ENCODE data around the gene GTSE1. TPM values are rescaled to one million over a fixed set of nuclear protein-coding genes. Genes with fewer than 3 reads are reported as not detected.

GTSE1 gene
- total RNA-seq, 2 experiments from 2014 or later: 39.4 to 41.4 TPM

DNA sequence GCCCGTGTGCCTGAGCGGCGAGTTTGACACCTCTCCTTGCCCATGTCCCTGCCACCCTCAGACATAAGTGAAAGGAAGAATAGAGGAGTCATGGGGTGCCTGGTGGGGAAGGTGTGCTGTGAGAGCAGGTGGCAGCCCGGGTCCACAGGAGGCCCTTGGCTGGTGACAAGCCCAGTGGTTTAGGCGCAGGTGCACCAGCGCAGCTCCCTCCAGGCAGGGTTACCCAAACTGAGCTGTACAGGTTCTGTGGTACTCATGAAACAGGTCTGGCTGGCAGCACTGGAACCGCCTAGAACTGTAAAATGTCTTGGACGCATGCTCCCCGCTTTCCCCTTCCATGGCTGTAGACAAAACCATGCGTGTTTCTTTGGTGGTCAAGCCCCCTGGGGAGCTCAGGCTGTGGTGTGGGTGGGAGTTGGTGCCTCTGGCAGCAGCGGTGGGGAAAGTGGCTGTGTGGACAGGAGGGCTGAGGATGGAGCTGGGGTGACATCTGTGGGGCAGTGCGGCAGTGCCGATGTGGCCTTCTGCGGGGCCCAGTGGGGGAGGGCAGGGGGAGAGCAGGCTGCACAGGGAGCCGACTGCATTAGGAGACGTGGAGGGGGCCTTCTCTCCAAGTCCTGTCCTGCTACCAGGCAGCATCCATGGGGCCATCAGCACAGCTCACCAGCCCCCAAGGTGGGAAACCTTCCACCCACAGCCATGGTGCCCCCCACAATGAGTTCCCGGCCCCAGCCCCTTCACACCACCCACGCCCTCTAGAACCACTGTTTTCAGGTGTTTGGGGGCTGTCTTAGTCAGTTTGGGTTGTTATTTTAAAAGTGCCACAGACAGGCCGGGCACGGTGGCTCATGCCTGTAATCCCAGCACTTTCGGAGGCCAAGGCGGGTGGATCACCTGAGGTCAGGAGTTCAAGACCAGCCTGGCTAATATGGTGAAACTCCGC lies 5.6 kb upstream of the GTSE1 start:
- DNase-seq: no peak
- ChIA-PET CTCF (interaction anchor here (1.2 kb wide), 1 partner anchor 21 kb away, joined by 3 read pairs; no protein-coding TSS in a partner anchor), POLR2A (no interaction called here)
- H3K4me3 Mint-ChIP-seq: no peak overlapping the region
- intact Hi-C loops (cut with micrococcal nuclease): no loop called here
- peaks cover 27% of the 10 kb centered on the region for H3K4me1 Mint-ChIP-seq (ENCODE audit: low read depth)
- no peak overlapping the region for H3K27ac Mint-ChIP-seq
- H3K9me3 Mint-ChIP-seq: no peaks in the 10 kb centered on the region
- ATAC-seq: no peak
- H3K27me3 Mint-ChIP-seq: no peaks in the 10 kb centered on the region
- TF ChIP-seq, protein P1, sequence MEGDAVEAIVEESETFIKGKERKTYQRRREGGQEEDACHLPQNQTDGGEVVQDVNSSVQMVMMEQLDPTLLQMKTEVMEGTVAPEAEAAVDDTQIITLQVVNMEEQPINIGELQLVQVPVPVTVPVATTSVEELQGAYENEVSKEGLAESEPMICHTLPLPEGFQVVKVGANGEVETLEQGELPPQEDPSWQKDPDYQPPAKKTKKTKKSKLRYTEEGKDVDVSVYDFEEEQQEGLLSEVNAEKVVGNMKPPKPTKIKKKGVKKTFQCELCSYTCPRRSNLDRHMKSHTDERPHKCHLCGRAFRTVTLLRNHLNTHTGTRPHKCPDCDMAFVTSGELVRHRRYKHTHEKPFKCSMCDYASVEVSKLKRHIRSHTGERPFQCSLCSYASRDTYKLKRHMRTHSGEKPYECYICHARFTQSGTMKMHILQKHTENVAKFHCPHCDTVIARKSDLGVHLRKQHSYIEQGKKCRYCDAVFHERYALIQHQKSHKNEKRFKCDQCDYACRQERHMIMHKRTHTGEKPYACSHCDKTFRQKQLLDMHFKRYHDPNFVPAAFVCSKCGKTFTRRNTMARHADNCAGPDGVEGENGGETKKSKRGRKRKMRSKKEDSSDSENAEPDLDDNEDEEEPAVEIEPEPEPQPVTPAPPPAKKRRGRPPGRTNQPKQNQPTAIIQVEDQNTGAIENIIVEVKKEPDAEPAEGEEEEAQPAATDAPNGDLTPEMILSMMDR (IDR thresholded peaks at IDR 0.05): no peak
- H3K36me3 Mint-ChIP-seq (ENCODE audit: low read depth): peaks cover 6% of the 10 kb centered on the region

DNA sequence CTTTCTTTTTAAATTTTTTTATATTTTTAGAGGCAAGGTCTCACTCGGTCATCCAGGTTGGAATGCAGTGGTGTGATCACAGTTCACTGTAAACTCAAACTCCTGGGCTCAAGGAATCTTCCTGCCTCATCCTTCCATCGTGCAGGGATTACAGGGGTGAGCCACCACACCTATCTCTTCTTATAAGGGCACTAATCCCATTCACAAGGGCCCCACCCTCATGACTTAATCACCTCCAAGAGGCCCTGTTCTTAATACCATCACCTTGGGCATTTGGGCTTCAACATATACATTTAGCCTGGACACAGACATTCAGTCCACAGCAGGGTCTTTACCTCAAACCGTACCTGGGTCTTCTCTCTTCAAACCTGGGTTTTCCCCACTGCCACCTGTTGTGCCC lies 4.5 kb upstream of the GTSE1 start:
- TF ChIP-seq, protein P1 (IDR thresholded peaks at IDR 0.05): no peak

DNA sequence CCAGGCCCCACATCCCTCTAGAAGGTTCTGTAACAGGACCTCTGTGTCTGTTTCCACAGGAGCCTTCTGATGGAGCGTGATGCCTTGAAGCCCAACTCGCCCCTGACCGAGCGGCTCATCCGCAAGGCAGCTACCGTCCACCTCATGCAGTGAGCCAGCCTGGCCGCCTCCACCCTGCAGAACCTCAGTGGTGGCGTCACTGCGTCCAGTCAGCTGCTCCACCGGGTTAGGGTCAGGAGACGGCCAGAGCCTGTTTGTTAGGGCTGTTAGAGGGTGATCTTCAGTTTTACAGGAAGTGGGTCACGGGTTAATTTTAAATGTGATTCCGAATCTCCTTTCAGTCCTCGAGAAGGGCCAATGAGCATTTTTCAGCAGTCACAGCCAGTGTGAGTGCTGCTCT lies 3.9 kb upstream of the GTSE1 start:
- ChIA-PET CTCF (no interaction called here), POLR2A (no interaction called here)
- no peaks in the 10 kb centered on the region for H3K9me3 Mint-ChIP-seq
- no peak overlapping the region for H3K27ac Mint-ChIP-seq
- no peak for DNase-seq
- TF ChIP-seq, protein P1 (IDR thresholded peaks at IDR 0.05): no peak
- H3K36me3 Mint-ChIP-seq (ENCODE audit: low read depth): peaks cover 11% of the 10 kb centered on the region
- peaks cover 26% of the 10 kb centered on the region for H3K4me1 Mint-ChIP-seq (ENCODE audit: low read depth)
- intact Hi-C loops (cut with micrococcal nuclease): no loop called here
- ATAC-seq: no peak
- H3K27me3 Mint-ChIP-seq: no peaks in the 10 kb centered on the region
- H3K4me3 Mint-ChIP-seq: no peak overlapping the region

More for the DNA sequence above, 4.5 kb upstream of the GTSE1 start:
- no peaks in the 10 kb centered on the region for H3K9me3 Mint-ChIP-seq
- intact Hi-C loops (cut with micrococcal nuclease): no loop called here
- ChIA-PET POLR2A (no interaction called here), CTCF (no interaction called here)
- H3K4me1 Mint-ChIP-seq (ENCODE audit: low read depth): peaks cover 28% of the 10 kb centered on the region
- no peak overlapping the region for H3K27ac Mint-ChIP-seq
- DNase-seq (no peak), ATAC-seq (no peak)
- H3K4me3 Mint-ChIP-seq: no peak overlapping the region
- H3K36me3 Mint-ChIP-seq (ENCODE audit: low read depth): peaks cover 6% of the 10 kb centered on the region
- no peaks in the 10 kb centered on the region for H3K27me3 Mint-ChIP-seq

DNA sequence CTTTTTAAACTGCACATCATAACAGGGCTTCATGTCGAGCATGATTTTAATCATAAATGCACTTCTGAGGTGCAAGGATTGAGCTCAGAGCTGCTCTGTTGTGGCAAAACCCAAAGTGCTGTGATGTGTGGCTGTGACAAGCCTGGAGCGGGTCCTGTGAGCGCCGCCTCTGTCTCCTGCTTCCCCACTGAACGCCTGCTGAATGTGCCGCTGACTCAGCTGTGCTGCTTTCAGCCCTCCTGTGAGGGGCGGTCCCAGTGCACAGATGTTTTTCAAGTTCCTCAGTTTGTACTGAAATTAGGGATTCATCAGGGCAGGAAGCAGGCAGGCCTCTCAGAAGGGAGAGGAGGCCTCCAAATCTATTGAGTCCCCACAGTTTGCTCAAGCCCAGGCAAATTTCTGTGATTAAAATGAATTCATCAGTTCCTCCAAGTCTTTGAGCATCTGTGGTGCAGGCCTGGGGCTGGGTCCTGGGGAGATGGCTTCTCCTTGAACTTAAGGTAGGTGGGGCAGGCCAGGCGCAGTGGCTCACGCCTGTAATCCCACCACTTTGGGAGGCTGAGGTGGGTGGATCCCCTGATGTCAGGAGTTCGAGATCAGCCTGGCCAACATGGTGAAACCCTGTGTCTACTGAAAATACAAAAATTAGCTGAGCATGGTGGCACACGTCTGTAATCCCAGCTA lies 3.0 kb upstream of the GTSE1 start:
- peaks cover 2% of the 10 kb centered on the region for H3K27me3 Mint-ChIP-seq
- H3K27ac Mint-ChIP-seq: peak overlapping the region; percentile 30
- peaks cover 21% of the 10 kb centered on the region for H3K4me1 Mint-ChIP-seq (ENCODE audit: low read depth)
- intact Hi-C loops (cut with micrococcal nuclease): no loop called here
- peaks cover 16% of the 10 kb centered on the region for H3K36me3 Mint-ChIP-seq (ENCODE audit: low read depth)
- no peak overlapping the region for H3K4me3 Mint-ChIP-seq
- ATAC-seq (no peak), DNase-seq (peak; percentile 56)
- no peaks in the 10 kb centered on the region for H3K9me3 Mint-ChIP-seq
- TF ChIP-seq, protein P1 (IDR thresholded peaks at IDR 0.05): no peak
- CTCF ChIA-PET: no interaction called here
- POLR2A ChIA-PET: no interaction called here

All from activated CD8-positive, alpha-beta T cell treated with anti-CD3 and anti-CD28 coated beads for 36 hours (primary cell).